PFSK-1 (cell line): Measurements from ENCODE around the gene BCAS4.

ENCODE experiments used
- FOXP2 ChIP-seq: optimal IDR thresholded peaks from 2 replicates; pipeline ENCODE3; 2011; ENCODE audit warnings: borderline replicate concordance, control low read depth, inconsistent platforms; ENCODE audit not compliant: insufficient read depth; ENCODE audit errors: extremely low read length, extremely low read depth
- POLR2AphosphoS5 ChIP-seq: IDR thresholded peaks from 2 replicates; pipeline ENCODE4 v1.6.1; 2012; ENCODE audit warnings: low read depth, mild to moderate bottlenecking, control low read depth, low read length, moderate library complexity
- REST ChIP-seq, 2 experiments: IDR thresholded peaks; 2 replicates each; pipeline versions ENCODE4 v1.6.1 to v1.8.0; 2011 to 2012; ENCODE audit warnings: low read depth in 2 of 2, low read length in 2 of 2, control low read depth in 1 of 2, inconsistent platforms in 1 of 2, mild to moderate bottlenecking in 1 of 2, moderate library complexity in 1 of 2; ENCODE audit not compliant: insufficient read depth in 1 of 2
- SIN3A ChIP-seq: IDR thresholded peaks from 2 replicates; pipeline ENCODE4 v1.6.1; 2012; ENCODE audit warnings: mild to moderate bottlenecking, low read length, moderate library complexity, borderline replicate concordance; ENCODE audit not compliant: insufficient read depth
- TAF1 ChIP-seq: IDR thresholded peaks from 2 replicates; pipeline ENCODE4 v1.6.1; 2012; ENCODE audit warnings: low read length, control low read depth, borderline replicate concordance; ENCODE audit not compliant: insufficient read depth

Gene BCAS4

GRCh38 chr20:50848846-50849673 lies 54.2 kb downstream of the BCAS4 start:
- TF ChIP-seq TAF1 (no peak), SIN3A (no peak), REST (IDR thresholded peaks at IDR 0.05; ENCODE audit: insufficient read depth in 1 of 2, low read depth in 2 of 2, low read length in 2 of 2) (no peak), FOXP2 (no peak), POLR2AphosphoS5 (no peak)

GRCh38 chr20:50850721-50851286 lies 55.9 kb downstream of the BCAS4 start:
- TF ChIP-seq POLR2AphosphoS5: no peak
- TF ChIP-seq REST (IDR thresholded peaks at IDR 0.05; ENCODE audit: insufficient read depth in 1 of 2, low read depth in 2 of 2, low read length in 2 of 2): no peak
- no peak for TF ChIP-seq SIN3A
- no peak for TF ChIP-seq FOXP2
- TF ChIP-seq TAF1: no peak

GRCh38 chr20:50852085-50852484 lies 57.2 kb downstream of the BCAS4 start:
- TF ChIP-seq REST (IDR thresholded peaks at IDR 0.05; ENCODE audit: insufficient read depth in 1 of 2, low read depth in 2 of 2, low read length in 2 of 2): no peak
- TF ChIP-seq POLR2AphosphoS5: no peak
- TF ChIP-seq FOXP2: no peak
- TF ChIP-seq TAF1: no peak
- TF ChIP-seq SIN3A: no peak

- no peak for TF ChIP-seq TAF1
- no peak for TF ChIP-seq REST (IDR thresholded peaks at IDR 0.05; ENCODE audit: insufficient read depth in 1 of 2, low read depth in 2 of 2, low read length in 2 of 2)
- TF ChIP-seq FOXP2: no peak
- TF ChIP-seq SIN3A: no peak
- no peak for TF ChIP-seq POLR2AphosphoS5
These were observed 59.8 kb downstream of the BCAS4 start for GRCh38 chr20:50854506-50855249.
